Measurements from ENCODE around the gene INO80.

GRCh38 chr15:40952901-40953712 lies 163.0 kb downstream of the INO80 start, which contains the start of gene CHAC1:
- TF ChIP-seq POLR2A (IDR thresholded peaks at IDR 0.05): peak in 1 of 4 donors; percentile 71
- TF ChIP-seq, protein P1, sequence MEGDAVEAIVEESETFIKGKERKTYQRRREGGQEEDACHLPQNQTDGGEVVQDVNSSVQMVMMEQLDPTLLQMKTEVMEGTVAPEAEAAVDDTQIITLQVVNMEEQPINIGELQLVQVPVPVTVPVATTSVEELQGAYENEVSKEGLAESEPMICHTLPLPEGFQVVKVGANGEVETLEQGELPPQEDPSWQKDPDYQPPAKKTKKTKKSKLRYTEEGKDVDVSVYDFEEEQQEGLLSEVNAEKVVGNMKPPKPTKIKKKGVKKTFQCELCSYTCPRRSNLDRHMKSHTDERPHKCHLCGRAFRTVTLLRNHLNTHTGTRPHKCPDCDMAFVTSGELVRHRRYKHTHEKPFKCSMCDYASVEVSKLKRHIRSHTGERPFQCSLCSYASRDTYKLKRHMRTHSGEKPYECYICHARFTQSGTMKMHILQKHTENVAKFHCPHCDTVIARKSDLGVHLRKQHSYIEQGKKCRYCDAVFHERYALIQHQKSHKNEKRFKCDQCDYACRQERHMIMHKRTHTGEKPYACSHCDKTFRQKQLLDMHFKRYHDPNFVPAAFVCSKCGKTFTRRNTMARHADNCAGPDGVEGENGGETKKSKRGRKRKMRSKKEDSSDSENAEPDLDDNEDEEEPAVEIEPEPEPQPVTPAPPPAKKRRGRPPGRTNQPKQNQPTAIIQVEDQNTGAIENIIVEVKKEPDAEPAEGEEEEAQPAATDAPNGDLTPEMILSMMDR (IDR thresholded peaks at IDR 0.05): peak in 1 of 6 experiments; percentile 18
